OCI-LY3 (cell line): Measurements from ENCODE around the gene MORC3.
"Not testable (repeated sequence)": the region's sequence is repeated elsewhere in the genome, so short reads cannot be mapped to it uniquely, and the experiment has no call there.

Experiments used
- CTCF ChIP-seq: fragments of 200-600, 300-600 bp; sonication (generic); IDR thresholded peaks from 2 replicates; pipeline ENCODE4 v1.5.1; 2014; ENCODE audit warnings: antibody characterized with exemption, low read length, low read depth
- EZH2phosphoT487 ChIP-seq: fragments of 200-600 bp; shearing (Covaris generic); IDR thresholded peaks from 2 replicates; pipeline ENCODE4 v1.6.1; 2018; ENCODE audit warnings: antibody characterized with exemption, mixed run types, low read depth

GRCh38 chr21:36313446-36313845, 6.6 kb upstream of the MORC3 start:
- not testable (repeated sequence) for TF ChIP-seq CTCF, EZH2phosphoT487
